Measurements from ENCODE around the gene CLEC18B. TPM values are rescaled to one million over a fixed set of nuclear protein-coding genes. Genes with fewer than 3 reads are reported as not detected.
"Not testable (repeated sequence)": the region's sequence is repeated elsewhere in the genome, so short reads cannot be mapped to it uniquely, and the experiment has no call there.

CLEC18B gene
- 1 to 10 TPM in 1 of 2 donors, not detected in 1; 8.2 TPM for total RNA-seq

DNA sequence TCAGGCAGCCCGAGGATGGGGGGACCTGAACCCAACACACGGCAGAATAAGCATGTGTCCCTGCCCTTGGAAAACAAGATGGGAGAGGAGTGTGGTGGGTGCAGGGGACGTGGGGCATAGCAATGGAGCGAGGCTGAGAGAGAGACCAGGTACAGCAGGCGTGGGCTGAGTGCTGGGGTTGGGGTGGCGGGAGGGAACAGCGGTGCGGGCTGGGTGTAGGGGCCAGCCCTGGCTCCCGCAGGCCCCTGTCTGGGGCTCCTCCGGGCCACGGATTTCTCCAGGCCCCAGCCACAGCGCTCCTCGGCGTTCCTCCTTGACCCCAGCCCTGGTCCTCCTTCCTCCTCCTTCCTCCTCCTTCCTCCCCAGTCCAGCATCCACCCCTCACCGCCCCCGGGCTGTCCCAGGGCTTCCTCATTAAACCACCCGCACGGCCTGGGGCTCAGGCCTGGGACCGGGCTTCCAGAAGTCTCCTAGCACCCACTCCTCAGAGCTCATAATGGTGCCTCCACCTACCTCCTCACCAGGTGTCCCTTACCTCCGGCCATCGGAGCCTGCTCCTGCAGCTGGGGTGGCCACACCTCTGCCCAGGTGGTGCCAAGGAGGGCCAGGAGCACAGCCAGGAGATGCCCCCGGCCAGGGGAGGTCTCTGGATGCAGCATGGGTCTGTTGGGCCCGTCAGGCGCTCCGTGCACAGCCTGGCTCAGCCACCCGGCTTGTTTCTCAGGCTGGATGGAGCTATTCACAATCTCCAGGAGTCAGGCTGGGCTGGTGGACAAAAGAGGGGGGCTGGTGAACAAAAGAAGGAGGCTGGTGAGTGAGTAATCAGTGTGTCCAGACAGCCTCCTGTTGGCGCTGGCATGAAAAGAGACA, at the start of gene CLEC18B:
TSS of gene CLEC18B (minus strand) at position 867 of the 870 bp plus-strand sequence. CDS start at position 659, 208 bp downstream.
- intact Hi-C loops (cut with DNase I); H3K9me3 ChIP-seq; H3K4me3 ChIP-seq; H3K27me3 ChIP-seq (replicated peaks; ENCODE audit: insufficient read depth); H3K36me3 ChIP-seq; H3K4me1 ChIP-seq (replicated peaks); DNase-seq (ENCODE audit: low spot score); H3K27ac ChIP-seq: not testable (repeated sequence)
- 64% methylated on average over 19 of the region's 27 CpGs for WGBS

DNA sequence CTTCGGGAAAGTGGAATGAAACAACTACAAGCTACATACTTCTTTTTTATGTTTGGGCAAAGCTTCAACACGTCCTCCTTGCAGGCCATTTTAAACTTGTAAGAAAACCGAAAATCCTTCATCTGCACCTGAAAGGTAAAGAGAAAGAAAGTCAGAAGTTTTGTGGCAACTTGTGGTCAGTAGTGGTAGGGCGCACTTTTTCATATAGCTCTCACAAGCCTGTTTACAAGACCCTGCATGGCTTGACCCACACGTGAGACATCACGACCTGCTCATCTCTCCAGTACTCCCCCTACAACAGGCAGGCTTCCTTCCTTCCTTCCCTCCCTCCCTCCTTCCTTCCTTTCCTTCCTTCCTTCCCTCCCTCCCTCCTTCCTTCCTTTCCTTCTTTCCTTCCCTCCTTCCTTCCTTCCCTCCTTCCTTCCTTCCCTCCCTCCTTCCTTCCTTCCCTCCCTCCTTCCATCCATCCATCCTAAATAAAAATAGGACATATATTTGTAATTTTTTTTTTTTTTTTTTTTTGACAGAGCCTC, 48.7 kb upstream of the CLEC18B start:
- Histone ChIP-seq H3K4me1 (replicated peaks) (no peaks in the 10 kb centered on the region), H3K27ac (no peak overlapping the region), H3K4me3 (no peak overlapping the region), H3K9me3 (no peaks in the 10 kb centered on the region), H3K36me3 (peaks cover 4 to 22% of the 10 kb centered on the region in 2 donors), H3K27me3 (replicated peaks; ENCODE audit: insufficient read depth) (no peaks in the 10 kb centered on the region)
- TF ChIP-seq POLR2A (IDR thresholded peaks at IDR 0.05), result no peak
- TF ChIP-seq, protein P1, sequence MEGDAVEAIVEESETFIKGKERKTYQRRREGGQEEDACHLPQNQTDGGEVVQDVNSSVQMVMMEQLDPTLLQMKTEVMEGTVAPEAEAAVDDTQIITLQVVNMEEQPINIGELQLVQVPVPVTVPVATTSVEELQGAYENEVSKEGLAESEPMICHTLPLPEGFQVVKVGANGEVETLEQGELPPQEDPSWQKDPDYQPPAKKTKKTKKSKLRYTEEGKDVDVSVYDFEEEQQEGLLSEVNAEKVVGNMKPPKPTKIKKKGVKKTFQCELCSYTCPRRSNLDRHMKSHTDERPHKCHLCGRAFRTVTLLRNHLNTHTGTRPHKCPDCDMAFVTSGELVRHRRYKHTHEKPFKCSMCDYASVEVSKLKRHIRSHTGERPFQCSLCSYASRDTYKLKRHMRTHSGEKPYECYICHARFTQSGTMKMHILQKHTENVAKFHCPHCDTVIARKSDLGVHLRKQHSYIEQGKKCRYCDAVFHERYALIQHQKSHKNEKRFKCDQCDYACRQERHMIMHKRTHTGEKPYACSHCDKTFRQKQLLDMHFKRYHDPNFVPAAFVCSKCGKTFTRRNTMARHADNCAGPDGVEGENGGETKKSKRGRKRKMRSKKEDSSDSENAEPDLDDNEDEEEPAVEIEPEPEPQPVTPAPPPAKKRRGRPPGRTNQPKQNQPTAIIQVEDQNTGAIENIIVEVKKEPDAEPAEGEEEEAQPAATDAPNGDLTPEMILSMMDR (IDR thresholded peaks at IDR 0.05), result no peak
- WGBS, result 68% methylated on average over 6 of the region's 6 CpGs
- intact Hi-C loops (cut with DNase I), result no loop called here
- DNase-seq (ENCODE audit: low spot score), result no peak

DNA sequence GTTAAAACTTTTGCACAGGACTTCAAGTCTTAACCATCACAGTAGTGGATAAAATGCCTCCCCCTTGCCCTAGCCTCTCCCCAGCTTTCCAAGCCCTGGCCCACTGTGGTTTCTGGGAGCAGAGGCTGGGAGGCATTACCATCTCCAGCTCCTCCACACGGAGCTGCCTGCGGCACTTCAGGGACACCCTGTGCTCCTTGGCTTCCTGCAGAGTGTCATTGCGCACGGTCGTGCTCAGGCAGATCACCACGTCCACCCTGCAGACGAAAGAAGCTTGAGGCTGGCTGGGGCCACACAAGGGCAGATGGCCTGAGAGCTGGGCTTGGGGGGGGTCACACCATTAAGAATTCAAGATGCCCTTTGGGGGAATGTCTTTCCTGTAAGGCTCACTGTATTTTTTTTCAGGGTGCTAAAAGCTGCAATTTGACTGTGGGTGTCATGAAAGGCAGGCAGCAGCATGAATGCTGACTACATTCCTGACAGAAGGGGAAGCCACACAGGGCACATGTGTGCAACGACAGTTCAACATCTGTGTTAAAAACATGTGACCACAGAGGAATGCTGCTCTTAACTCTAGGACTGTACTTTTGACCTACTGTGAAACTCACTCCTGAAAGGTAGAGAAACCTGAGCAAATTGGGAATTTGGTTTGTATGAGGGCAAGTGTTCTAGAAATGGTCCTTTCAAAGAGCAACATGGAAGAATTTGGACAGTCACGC, 47.7 kb upstream of the CLEC18B start:
- 82% methylated on average over 9 of the region's 9 CpGs for WGBS
- H3K27ac ChIP-seq, result no peak overlapping the region
- H3K4me1 ChIP-seq (replicated peaks), result no peaks in the 10 kb centered on the region
- no peak for DNase-seq (ENCODE audit: low spot score)
- TF ChIP-seq, protein P1 (IDR thresholded peaks at IDR 0.05), result no peak
- no peak for TF ChIP-seq POLR2A (IDR thresholded peaks at IDR 0.05)
- no peak for TF ChIP-seq POLR2AphosphoS5 (IDR thresholded peaks at IDR 0.05)
- H3K36me3 ChIP-seq, result peaks cover 4 to 23% of the 10 kb centered on the region in 2 donors
- H3K27me3 ChIP-seq (replicated peaks; ENCODE audit: insufficient read depth), result no peaks in the 10 kb centered on the region
- H3K9me3 ChIP-seq, result no peaks in the 10 kb centered on the region
- H3K4me3 ChIP-seq, result no peak overlapping the region
- intact Hi-C loops (cut with DNase I), result no loop called here

DNA sequence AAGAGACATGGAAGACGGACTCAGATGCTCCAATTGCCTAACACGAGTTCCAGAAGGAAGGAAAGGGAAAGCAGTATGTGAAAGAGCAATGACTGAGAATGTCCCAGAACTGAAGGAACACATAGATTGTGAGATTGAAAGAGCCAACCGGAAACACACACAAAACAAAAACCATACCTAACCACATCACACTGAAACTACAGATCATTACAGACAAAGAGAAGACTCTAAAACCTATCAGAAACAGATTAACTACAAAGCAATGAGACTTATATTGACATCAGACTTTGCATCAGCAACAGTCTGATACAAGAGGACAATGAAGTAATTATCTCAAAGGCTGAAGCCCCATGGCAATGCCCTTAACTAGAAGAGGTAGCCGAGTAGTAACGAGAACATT, 45.6 kb upstream of the CLEC18B start:
- no peaks in the 10 kb centered on the region for H3K9me3 ChIP-seq
- no peak for DNase-seq (ENCODE audit: low spot score)
- WGBS, result 89% methylated on average over 5 of the region's 5 CpGs
- no peak overlapping the region for H3K4me3 ChIP-seq
- no peak overlapping the region for H3K27ac ChIP-seq
- H3K36me3 ChIP-seq, result peaks cover 4 to 23% of the 10 kb centered on the region in 2 donors
- H3K27me3 ChIP-seq (replicated peaks; ENCODE audit: insufficient read depth), result no peaks in the 10 kb centered on the region
- no peaks in the 10 kb centered on the region for H3K4me1 ChIP-seq (replicated peaks)
- TF ChIP-seq POLR2AphosphoS5 (IDR thresholded peaks at IDR 0.05), result no peak
- intact Hi-C loops (cut with DNase I), result no loop called here

DNA sequence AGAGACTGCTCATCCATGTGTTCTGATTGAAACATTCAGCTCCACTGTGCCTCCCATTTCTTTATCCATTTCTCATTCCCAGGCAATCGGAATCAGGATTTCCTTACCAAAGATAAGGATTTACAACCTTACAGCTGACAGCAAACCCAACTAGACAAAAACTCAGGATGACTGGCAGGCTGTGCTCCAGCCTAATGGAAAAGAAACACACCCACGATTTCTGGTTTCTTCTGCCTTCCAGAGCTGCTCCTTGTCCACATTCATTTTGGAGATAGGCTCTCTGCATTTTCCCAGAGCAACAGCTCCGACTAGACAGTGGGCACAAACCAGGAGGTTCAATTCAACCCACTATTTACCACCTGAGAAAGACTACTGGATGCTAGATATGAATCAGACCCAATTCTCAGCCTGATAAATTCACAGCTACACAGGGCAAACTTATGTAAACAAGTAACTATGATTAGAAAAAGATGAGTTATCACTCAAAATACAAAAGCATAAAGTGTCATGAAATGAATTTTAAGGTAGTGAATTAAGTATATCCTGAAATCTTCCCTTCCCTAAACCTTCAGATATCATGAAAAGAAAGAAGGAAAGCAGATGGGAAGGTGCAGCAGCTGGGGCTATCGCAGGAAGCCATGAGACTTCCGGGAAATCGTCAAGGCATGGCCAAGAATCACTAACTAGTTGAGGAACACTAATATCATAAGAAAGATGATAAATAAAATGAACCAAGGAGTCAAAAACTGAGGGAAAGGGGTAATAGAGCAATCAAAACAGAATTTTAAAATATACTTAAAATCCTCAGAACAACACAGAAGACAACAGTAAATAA, 44.8 kb upstream of the CLEC18B start:
- Histone ChIP-seq H3K36me3 (peaks cover 4 to 23% of the 10 kb centered on the region in 2 donors), H3K27me3 (replicated peaks; ENCODE audit: insufficient read depth) (no peaks in the 10 kb centered on the region), H3K4me3 (no peak overlapping the region), H3K4me1 (replicated peaks) (no peaks in the 10 kb centered on the region), H3K27ac (no peak overlapping the region), H3K9me3 (no peaks in the 10 kb centered on the region)
- DNase-seq (ENCODE audit: low spot score), result no peak
- intact Hi-C loops (cut with DNase I), result no loop called here
- no peak for TF ChIP-seq POLR2AphosphoS5 (IDR thresholded peaks at IDR 0.05)
- TF ChIP-seq, protein P1 (IDR thresholded peaks at IDR 0.05), result no peak
- no peak for TF ChIP-seq POLR2A (IDR thresholded peaks at IDR 0.05)
- 84% methylated on average over 6 of the region's 6 CpGs for WGBS

Data from prostate gland (tissue), 2 donors.